GM19455 (cell line): ENCODE data around the gene RYR1.
"Not testable (repeated sequence)": the region's sequence is repeated elsewhere in the genome, so short reads cannot be mapped to it uniquely, and the experiment has no call there.

Experiments
- ATAC-seq: cut with Tn5 transposase; IDR thresholded peaks from one replicate; pipeline ENCODE4 v1.9.1; 2021; ENCODE audit not compliant: unreplicated experiment

The RYR1 gene

GRCh38 chr19:38512277-38512676, 78.8 kb downstream of the RYR1 start:
- ATAC-seq: no peak

DNA sequence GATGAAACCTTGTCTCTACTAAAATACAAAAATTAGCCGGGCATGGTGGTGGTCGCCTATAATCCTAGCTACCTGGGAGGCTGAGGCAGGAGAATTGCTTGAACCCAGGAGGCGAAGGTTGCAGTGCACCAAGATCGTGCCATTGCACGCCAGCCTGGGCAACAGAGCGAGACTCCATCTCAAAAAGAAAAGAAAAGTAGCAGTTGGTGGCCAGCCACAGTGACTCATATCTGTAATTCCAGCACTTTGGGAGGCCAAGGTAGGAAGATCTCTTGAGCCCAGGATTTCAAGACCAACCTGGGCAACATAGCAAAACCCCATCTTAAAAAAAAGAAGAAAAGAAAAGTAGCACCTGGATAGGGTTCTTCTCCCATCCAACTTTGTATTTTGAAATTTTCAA, 79.7 kb downstream of the RYR1 start:
- not testable (repeated sequence) for ATAC-seq

GRCh38 chr19:38513762-38514167, 80.3 kb downstream of the RYR1 start:
- ATAC-seq: no peak

GRCh38 chr19:38514812-38515633, 81.5 kb downstream of the RYR1 start:
- ATAC-seq: no peak

DNA sequence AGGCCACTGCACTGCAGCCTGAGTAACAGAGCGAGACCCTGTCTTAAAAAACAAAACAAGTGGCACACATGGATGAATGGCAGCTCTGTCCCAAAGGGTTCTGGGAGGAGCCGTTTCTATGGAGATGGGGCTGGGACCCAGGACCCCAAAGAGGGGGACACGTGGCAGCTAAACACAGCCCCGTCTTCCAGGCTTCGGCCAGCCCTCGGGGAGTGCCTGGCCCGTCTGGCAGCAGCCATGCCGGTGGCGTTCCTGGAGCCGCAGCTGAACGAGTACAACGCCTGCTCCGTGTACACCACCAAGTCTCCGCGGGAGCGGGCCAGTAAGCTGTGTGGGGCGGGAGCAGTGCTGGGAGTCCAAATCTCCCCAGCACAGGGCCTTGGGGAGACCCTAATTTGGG, 82.4 kb downstream of the RYR1 start:
- ATAC-seq: no peak

GRCh38 chr19:38516802-38517201, 83.3 kb downstream of the RYR1 start:
- ATAC-seq: no peak

GRCh38 chr19:38517321-38517720, 83.8 kb downstream of the RYR1 start:
- ATAC-seq: no peak

GRCh38 chr19:38517980-38518379, 84.5 kb downstream of the RYR1 start:
- ATAC-seq: not testable (repeated sequence)

- ATAC-seq: no peak
Observed at GRCh38 chr19:38519168-38519567, 85.7 kb downstream of the RYR1 start.

- ATAC-seq: no peak
Observed at GRCh38 chr19:38519988-38520387, 86.5 kb downstream of the RYR1 start.

GRCh38 chr19:38522915-38523314, 89.4 kb downstream of the RYR1 start:
- ATAC-seq: no peak

- ATAC-seq: no peak
Observed at GRCh38 chr19:38523319-38523718, 89.8 kb downstream of the RYR1 start.

DNA sequence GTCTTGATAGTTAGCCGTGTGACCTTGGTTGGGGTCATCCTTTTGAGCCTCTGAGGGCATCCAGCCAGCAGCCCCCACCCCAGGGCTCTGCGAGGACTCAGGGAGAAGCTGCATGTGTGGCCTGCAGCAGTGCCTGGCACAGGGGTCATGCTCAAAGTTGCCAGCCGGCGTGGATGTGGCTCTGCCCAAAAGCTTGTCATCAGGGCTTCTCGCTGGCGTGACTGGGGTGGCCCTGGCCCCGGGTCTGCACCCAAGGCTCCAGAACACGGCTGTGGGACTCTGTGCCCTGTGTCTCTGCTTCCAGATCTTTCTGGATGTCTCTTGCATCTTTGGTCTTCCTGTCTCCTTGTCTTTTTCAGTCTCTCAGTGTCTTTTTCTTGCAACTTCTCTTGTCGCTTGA, 90.9 kb downstream of the RYR1 start:
- ATAC-seq: no peak

DNA sequence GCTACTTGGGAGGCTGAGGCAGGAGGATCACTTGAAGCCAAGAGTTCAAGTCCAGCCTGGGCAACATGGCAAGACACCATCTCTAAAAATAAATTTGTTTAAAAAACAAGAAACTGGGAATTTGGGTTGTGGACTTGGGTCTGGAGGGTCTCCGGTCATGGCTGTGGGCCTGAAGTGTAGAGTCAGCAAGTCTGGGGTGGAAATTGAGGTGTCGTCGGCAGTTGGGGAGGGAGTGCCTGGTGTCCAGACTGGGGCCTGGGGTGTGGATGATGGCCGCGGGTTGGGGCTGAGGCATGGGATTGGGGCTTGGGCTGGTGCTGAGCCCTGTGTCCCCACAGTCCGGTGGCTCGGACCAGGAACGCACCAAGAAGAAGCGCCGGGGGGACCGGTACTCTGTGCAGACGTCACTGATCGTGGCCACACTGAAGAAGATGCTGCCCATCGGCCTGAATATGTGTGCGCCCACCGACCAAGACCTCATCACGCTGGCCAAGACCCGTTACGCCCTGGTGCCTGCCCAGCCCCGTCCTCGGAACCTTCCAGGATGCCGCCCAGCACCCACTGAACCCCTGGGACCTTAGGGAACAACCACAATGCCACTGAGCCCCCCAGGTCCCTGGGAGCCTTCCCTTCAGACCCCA, 91.6 kb downstream of the RYR1 start:
- ATAC-seq: no peak

DNA sequence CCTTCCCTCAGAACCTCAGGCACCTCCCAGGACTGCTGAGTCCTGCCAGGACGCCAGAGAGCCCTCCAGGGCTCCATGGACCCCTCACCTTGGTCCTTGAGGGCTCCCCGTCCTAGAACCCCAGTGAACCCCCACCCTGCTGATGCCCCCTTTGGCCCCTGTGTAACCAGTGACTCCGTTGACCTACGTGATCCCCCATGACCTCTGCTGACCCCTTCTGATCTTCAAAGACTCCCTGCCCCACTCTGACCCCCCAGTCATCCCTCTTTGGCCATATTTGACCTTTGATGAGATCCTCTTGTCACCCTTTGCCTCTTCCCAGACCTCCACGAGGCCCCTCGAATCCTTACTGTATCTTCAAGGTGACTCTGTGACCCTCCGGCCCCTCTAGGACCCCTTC, 92.9 kb downstream of the RYR1 start:
- ATAC-seq: no peak

DNA sequence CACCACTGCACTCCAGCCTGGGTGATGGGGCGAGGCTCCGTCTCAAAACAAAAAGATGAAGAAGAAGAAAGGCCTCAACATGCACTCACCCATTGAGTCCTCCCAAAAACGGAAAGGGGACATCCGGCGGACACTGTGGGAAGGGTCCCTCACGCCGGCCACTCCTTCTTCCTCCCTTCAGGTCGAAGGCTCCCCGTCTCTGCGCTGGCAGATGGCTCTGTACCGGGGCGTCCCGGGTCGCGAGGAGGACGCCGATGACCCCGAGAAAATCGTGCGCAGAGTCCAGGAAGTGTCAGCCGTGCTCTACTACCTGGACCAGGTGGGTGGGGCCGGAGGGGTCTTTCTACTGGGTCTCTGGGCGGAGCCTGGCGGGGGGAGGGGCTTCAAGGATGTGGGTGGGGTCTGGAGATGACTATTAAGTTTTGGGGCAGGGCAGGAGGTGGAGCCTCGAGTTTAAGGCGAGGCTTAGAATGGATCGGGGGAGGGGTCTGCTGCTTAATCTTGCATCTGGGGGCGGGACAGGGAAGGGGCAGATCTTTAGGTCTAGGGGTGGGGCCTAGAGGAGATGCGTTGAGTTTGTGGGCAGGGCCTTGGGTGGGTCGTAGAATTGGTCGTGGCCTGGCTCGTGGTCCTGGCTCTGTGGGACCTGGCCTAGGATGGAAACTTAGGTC, 94.1 kb downstream of the RYR1 start:
- ATAC-seq: no peak

DNA sequence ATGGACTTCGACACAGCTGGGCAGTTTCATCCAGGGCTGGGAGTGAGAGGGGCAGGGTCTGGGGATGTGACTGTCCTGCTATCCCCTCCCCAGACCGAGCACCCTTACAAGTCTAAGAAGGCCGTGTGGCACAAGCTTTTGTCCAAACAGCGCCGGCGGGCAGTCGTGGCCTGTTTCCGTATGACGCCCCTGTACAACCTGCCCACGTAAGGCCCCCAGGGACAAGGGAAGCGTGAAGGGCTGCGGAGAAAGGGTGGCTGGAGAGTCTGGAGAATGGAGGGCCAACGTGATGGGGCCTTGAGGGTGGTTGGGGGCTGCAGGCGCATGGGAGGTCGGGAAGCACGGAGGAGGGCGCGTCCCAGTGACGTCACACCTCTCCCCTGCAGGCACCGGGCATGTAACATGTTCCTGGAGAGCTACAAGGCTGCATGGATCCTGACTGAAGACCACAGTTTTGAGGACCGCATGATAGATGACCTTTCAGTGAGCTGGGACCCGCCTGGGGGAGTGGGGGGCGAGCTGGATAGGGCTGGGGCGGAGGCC, 94.8 kb downstream of the RYR1 start:
- no peak for ATAC-seq

GRCh38 chr19:38528931-38529330, 95.4 kb downstream of the RYR1 start:
- ATAC-seq: no peak

DNA sequence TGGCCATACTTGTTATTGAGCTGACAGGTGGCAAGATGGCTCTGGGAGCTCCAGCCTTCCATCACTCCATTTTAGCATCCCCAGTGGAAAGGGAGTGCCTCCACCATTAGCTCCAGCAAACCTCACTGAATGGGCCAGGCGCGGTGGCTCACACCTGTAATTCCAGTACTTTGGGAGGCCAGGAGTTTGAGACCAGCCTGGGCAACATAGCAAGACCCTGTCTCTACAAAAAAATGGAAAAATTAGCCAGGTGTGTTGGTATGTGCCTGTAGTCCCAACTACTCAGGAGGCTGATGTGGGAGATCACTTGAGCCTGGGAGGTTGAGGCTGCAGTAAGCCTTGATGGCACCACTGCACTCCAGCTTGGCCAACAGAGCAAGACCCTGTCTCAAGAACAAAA, 98.0 kb downstream of the RYR1 start:
- no peak for ATAC-seq

GRCh38 chr19:38532939-38533338, 99.4 kb downstream of the RYR1 start:
- no peak for ATAC-seq

DNA sequence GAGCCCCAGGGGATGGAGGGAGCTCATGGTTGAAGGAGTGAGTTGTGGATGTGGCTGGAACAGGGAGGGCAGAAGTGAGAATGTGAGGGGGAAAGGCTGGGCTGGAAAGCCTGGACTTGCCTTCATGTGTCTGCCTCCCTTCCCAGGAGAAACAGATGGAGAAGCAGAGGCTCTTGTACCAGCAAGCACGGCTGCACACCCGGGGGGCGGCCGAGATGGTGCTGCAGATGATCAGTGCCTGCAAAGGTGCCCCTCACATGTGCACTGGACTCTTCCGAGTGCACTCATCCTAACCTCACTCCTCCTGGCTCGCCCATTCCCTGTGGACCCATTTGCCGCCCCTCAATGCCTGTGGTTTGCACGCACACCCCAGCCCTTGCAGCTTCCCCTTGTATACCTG, 101.1 kb downstream of the RYR1 start:
- no peak for ATAC-seq

DNA sequence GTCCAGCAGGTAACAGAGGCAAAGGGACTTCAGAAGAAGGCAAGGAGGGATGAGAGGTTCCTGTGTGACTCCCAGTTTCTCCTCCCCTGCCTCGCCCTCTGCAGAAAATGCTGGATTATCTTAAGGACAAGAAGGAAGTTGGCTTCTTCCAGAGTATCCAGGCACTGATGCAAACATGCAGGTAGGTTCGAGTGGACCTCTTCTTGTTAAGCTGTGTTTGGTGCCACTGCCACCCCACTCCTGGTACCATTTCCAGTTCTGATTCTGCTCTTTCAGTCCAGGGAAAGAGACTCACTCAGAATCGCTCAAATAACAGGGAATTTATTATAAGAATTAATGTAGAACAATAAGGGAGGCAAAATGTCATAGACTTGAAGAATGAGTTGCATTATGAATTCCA, 101.7 kb downstream of the RYR1 start:
- no peak for ATAC-seq
